HFF-Myc (cell line): ENCODE results near the gene USF2.
"Not testable (repeated sequence)": the region's sequence is repeated elsewhere in the genome, so short reads cannot be mapped to it uniquely, and the experiment has no call there.

Experiments used
- DNase-seq: peaks from one replicate; pipeline ENCODE4 v3.0.0-alpha.2; 2011; ENCODE audit warnings: low read depth; ENCODE audit errors: extremely low read depth
- H3K4me3 ChIP-seq: replicated peaks from 2 replicates; pipeline ENCODE4 v1.5.1; 2011; ENCODE audit warnings: low read depth, mild to moderate bottlenecking, control low read depth, low read length
- TF ChIP-seq, protein P1 (sequence below): IDR thresholded peaks from 2 replicates; pipeline ENCODE4 v1.5.1; 2012; ENCODE audit warnings: mild to moderate bottlenecking, low read depth, low read length, control low read depth; ENCODE audit errors: missing control alignments

USF2 gene, protein sequence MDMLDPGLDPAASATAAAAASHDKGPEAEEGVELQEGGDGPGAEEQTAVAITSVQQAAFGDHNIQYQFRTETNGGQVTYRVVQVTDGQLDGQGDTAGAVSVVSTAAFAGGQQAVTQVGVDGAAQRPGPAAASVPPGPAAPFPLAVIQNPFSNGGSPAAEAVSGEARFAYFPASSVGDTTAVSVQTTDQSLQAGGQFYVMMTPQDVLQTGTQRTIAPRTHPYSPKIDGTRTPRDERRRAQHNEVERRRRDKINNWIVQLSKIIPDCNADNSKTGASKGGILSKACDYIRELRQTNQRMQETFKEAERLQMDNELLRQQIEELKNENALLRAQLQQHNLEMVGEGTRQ

GRCh38 chr19:35268536-35269437, at the start of gene USF2:
TSS of gene USF2 (plus strand) at chr19:35268962. CDS start at chr19:35269102, 140 bp downstream.
- H3K4me3 ChIP-seq, result peak within 1 kb of the TSS; percentile 81
- DNase-seq, result no peak
- TF ChIP-seq, protein P1, sequence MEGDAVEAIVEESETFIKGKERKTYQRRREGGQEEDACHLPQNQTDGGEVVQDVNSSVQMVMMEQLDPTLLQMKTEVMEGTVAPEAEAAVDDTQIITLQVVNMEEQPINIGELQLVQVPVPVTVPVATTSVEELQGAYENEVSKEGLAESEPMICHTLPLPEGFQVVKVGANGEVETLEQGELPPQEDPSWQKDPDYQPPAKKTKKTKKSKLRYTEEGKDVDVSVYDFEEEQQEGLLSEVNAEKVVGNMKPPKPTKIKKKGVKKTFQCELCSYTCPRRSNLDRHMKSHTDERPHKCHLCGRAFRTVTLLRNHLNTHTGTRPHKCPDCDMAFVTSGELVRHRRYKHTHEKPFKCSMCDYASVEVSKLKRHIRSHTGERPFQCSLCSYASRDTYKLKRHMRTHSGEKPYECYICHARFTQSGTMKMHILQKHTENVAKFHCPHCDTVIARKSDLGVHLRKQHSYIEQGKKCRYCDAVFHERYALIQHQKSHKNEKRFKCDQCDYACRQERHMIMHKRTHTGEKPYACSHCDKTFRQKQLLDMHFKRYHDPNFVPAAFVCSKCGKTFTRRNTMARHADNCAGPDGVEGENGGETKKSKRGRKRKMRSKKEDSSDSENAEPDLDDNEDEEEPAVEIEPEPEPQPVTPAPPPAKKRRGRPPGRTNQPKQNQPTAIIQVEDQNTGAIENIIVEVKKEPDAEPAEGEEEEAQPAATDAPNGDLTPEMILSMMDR, result no peak

- no peak overlapping the region for H3K4me3 ChIP-seq
- no peak for DNase-seq
- TF ChIP-seq, protein P1, result no peak
These were observed 49.8 kb upstream of the USF2 start for GRCh38 chr19:35219008-35219407.

- no peak overlapping the region for H3K4me3 ChIP-seq
- no peak for DNase-seq
- TF ChIP-seq, protein P1, result no peak
These were observed 48.3 kb upstream of the USF2 start for GRCh38 chr19:35220315-35220921.

GRCh38 chr19:35220973-35221590, 47.7 kb upstream of the USF2 start:
- H3K4me3 ChIP-seq, result not testable (repeated sequence)

GRCh38 chr19:35222373-35223015, 46.3 kb upstream of the USF2 start:
- no peak overlapping the region for H3K4me3 ChIP-seq
- TF ChIP-seq, protein P1, result no peak
- no peak for DNase-seq

More at GRCh38 chr19:35220973-35221590, 47.7 kb upstream of the USF2 start:
- DNase-seq, result not testable (repeated sequence)

GRCh38 chr19:35223084-35223790, 45.5 kb upstream of the USF2 start:
- DNase-seq, result no peak
- TF ChIP-seq, protein P1, result no peak
- H3K4me3 ChIP-seq, result no peak overlapping the region
